SJCRH30 (cell line): ENCODE measurements around the gene GNAT1. TPM values are rescaled to one million over a fixed set of nuclear protein-coding genes. Genes with fewer than 3 reads are reported as not detected.
A peak's percentile ranks its signal among the peaks of the same experiment; 100 is the strongest.
"Not testable (repeated sequence)": the region's sequence is repeated elsewhere in the genome, so short reads cannot be mapped to it uniquely, and the experiment has no call there.

Experiments
- DNase-seq, 2 experiments: peaks; one replicate each; pipeline ENCODE4 v3.0.0-alpha.2; 2015 to 2020
- H3K27ac ChIP-seq: fragments of 250-450 bp; sonication (Bioruptor Pico); 2 replicates; pipeline ENCODE4 v1.5.1; 2020; ENCODE audit warnings: mild to moderate bottlenecking, moderate library complexity
- H3K27me3 ChIP-seq: fragments of 250-450 bp; sonication (Bioruptor Pico); 2 replicates; pipeline ENCODE4 v1.5.1; 2020; ENCODE audit warnings: mild to moderate bottlenecking, moderate library complexity
- H3K36me3 ChIP-seq: fragments of 250-450 bp; sonication (Bioruptor Pico); 2 replicates; pipeline ENCODE4 v1.5.1; 2020; ENCODE audit warnings: mild to moderate bottlenecking, moderate library complexity
- H3K4me1 ChIP-seq: fragments of 250-450 bp; sonication (Bioruptor Pico); 2 replicates; pipeline ENCODE4 v1.5.1; 2020; ENCODE audit warnings: mild to moderate bottlenecking, moderate library complexity
- H3K4me3 ChIP-seq: fragments of 250-450 bp; sonication (Bioruptor Pico); 2 replicates; pipeline ENCODE4 v1.5.1; 2020; ENCODE audit warnings: mild to moderate bottlenecking, moderate library complexity
- H3K9me3 ChIP-seq: fragments of 250-450 bp; sonication (Bioruptor Pico); replicated peaks from 2 replicates; pipeline ENCODE4 v1.5.1; 2020; ENCODE audit warnings: mild to moderate bottlenecking, moderate library complexity
- total RNA-seq: library from RNA; depleted of rRNA; stranded (reverse); fragments of >200 nt; shearing (Covaris generic); gene quantifications from 2 replicates; pipeline ENCODE4 v1.2.3, GENCODE V29; 2014

GNAT1 gene
- total RNA-seq, 1 experiment from 2014 or later, result 0.14 TPM

DNA sequence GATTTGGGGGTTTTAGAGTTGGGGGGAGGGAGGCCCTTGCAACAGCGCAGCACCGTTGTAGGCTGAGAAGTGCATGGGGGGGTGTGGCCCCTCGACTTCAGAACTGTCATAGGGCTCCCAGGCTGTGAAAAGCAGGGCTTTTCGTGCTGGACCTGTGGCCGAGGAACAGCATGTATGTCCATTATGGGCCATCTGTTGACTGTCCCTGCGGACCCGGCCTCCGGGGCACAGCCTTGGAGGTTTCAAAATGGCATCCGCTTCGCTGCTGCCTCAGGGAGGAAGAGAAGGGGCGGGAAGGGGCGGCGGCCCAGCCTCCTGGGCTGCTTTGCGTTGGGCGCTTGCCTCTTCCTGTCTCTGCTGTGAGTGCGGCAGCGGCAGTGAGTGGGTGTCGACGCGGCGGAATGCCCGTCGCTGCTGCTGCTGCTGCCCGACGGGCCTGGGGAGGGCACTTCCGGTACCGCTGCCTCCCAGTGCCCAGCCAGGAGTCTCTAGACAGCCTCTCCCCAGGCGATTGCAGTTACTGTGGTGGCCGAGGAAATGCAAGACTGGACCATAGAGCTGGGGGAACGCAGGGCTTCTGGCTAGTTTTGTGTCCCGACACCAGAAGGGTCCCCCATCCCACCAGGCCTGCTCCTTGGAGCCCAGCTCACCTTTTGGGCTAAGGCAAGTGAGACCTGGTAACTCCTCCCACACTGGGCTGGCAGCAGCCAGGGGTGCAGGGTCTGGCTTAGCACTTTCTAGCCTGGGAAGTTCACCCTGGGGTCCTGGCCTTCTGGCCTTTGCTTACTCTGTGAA is 46.5 kb downstream of the GNAT1 start:
- H3K4me3 ChIP-seq, result peak overlapping the region; percentile 63
- no peaks in the 10 kb centered on the region for H3K9me3 ChIP-seq
- H3K27me3 ChIP-seq, result no peaks in the 10 kb centered on the region
- peaks cover 3% of the 10 kb centered on the region; the same call in 1 of the 2 replicates for H3K4me1 ChIP-seq
- H3K27ac ChIP-seq, result no peak overlapping the region; the same call in 1 of the 2 replicates
- no peaks in the 10 kb centered on the region for H3K36me3 ChIP-seq
- DNase-seq, result peak; percentile 53 to 58

DNA sequence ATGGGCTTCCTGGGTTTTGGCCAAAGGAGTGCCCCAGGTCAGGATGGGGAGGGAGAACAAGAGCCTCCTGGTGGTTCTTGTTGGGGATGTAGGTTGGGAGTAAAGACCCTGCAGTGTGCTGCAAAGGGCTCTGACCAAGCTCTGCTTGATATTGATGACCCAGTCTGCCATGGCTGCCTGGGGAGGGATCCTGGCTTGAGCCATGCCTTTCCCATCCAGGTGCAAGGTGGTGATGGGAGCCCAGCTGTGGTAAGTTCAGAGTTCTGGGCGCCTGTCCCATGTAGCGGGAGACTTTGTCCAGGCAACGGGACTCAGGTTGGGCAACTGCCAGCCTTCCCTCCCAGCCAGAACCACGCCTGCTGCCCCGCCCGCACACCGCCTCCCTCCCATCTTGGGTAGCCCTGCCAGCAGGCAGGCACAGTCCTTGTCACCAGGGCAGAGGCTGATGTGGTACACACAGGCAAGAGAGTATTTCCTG is 47.2 kb downstream of the GNAT1 start:
- Histone ChIP-seq H3K36me3 (no peaks in the 10 kb centered on the region), H3K27ac (no peak overlapping the region), H3K9me3 (no peaks in the 10 kb centered on the region), H3K4me1 (peaks cover 3% of the 10 kb centered on the region; the same call in 1 of the 2 replicates), H3K27me3 (no peaks in the 10 kb centered on the region), H3K4me3 (no peak overlapping the region; the same call in 1 of the 2 replicates)
- DNase-seq, result no peak

DNA sequence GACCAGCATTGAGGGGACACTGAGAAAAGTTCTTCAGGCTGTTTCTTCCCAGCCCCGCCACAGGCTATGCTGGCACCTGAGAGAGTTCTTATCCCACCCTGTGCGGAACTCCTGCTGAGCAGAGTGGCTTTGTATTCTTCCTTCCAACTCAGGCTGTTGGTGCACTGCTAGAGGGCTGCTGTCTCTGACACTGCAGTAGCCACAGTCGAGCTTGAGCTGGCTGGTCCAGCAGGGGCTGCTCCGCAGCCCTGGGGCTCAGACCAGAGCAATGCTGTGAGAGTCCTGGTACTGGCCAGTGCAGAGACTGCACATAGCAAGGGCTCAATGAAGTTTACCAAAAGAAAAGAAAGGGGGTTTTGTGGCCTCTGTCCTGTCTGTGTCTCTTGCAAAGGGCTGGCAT is 48.2 kb downstream of the GNAT1 start:
- H3K36me3 ChIP-seq, result no peaks in the 10 kb centered on the region
- no peak overlapping the region for H3K27ac ChIP-seq

DNA sequence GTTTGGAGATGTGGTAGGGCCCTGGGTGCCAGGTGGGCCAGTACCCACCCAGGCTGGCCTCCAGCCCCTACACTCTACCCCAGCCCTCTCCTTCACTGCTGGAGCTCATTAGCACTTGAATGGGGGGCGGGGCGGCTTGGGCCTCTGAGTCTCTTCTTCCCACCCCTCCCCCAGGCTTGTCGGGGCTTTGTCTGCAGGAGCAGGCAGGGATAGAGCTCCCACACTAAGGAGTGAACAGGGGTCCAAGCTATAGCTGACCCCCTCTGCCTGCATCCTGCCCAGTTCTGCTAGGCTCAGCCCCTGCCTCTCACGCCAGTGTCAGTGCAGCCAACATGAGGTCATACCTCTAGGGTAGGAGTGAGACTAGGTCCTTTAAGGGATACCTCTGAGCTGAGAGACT is 49.8 kb downstream of the GNAT1 start:
- no peak for DNase-seq
- Histone ChIP-seq H3K4me3 (no peak overlapping the region), H3K4me1 (peaks cover 6% of the 10 kb centered on the region; the same call in 1 of the 2 replicates), H3K9me3 (no peaks in the 10 kb centered on the region), H3K36me3 (no peaks in the 10 kb centered on the region), H3K27ac (no peak overlapping the region), H3K27me3 (no peaks in the 10 kb centered on the region)

More for the DNA sequence above, 48.2 kb downstream of the GNAT1 start:
- H3K27me3 ChIP-seq, result no peaks in the 10 kb centered on the region
- H3K4me3 ChIP-seq, result no peak overlapping the region
- H3K4me1 ChIP-seq, result peaks cover 3% of the 10 kb centered on the region; the same call in 1 of the 2 replicates
- H3K9me3 ChIP-seq, result no peaks in the 10 kb centered on the region
- DNase-seq, result no peak

DNA sequence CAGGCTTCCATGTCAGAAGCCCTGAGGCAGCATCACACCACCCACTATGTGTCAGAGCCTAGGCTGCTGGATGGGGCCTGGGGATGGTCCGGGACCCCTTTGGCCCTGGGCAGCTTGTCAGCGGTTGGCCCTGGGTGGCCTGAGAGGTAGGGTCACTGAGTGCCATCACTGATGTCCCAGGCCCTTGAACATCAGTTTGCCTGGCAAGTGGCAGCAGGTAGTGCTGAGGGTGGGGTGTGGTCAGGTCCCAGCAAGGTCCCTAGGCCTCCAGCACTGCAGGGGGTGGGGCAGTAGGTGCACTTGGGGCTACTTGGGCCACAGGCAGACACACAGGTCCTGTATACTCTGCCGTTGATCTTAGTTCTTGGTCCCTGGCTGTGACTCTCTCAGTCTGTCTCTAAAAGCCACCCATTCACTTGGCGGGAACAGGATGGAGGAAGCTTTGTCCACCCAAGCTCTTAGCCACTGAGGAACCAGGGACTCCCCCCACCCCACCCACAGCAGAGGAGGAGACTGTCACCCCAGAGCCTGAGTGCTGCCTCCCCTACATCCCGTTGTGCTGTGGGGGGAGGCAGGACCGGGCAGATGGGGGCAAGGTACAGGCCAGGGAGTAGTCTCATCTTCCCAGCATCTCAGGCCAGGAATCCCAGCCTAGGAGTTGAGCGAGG is 50.4 kb downstream of the GNAT1 start:
- H3K27ac ChIP-seq, result no peak overlapping the region
- DNase-seq, result no peak
- H3K4me3 ChIP-seq, result no peak overlapping the region
- no peaks in the 10 kb centered on the region for H3K27me3 ChIP-seq
- no peaks in the 10 kb centered on the region for H3K9me3 ChIP-seq
- H3K36me3 ChIP-seq, result no peaks in the 10 kb centered on the region
- peaks cover 6% of the 10 kb centered on the region for H3K4me1 ChIP-seq

DNA sequence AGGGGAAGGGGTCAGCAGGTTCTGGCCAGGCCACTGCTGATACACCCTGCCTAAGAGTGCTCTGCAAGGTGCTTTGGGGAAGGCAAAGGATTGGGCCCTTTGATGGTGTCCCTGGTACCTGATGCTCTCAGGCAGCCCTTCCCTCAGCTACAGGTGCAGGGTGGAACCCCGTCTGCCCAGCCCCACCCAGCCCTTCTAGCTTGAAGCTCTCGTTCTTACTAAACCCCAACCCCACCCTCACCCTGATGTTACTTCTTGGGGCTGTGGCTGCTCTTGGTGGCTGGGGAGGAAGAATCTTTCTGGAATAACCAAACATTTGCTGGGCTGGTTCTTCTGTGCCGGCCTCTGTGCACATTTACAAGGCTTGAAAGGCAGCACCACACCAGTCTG is 51.0 kb downstream of the GNAT1 start:
- no peaks in the 10 kb centered on the region for H3K36me3 ChIP-seq
- no peak overlapping the region for H3K4me3 ChIP-seq
- DNase-seq, result no peak
- H3K27ac ChIP-seq, result no peak overlapping the region
- peaks cover 9% of the 10 kb centered on the region for H3K4me1 ChIP-seq
- H3K27me3 ChIP-seq, result no peaks in the 10 kb centered on the region
- H3K9me3 ChIP-seq, result no peaks in the 10 kb centered on the region

DNA sequence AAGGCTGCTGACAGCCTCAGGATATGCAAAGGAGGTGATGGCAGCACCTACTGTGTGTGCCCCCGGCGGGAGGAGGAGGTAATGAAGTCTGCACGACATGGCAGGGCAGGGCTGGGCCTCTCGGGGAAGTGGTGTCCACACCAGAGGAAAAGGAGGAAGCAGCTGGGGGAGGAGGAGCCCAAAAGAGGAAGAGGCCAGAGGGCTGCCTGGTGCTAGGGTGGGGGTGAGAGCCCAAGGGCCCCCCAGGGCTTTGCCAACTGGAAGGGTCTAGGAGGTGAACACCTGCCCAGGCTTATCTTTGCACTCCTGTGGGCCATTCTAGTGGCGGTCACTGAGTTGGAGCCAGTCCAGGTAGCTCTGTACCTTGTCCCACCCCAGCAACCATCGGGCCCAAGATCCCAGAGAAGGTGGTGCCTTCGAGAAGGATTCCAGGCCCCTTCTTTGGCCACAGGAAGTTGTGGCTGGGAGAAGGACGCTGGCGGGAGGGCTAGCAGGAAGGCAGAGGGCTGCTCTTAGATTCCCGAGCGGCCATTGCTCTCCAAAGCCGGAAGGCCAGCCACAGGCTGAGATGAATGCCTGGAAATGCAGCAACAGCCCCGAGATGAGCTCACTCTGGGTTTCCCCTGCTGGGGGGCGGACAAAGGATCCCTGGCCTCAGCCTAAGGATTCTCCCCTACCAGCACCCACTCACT is 51.6 kb downstream of the GNAT1 start:
- H3K9me3 ChIP-seq, result no peaks in the 10 kb centered on the region

DNA sequence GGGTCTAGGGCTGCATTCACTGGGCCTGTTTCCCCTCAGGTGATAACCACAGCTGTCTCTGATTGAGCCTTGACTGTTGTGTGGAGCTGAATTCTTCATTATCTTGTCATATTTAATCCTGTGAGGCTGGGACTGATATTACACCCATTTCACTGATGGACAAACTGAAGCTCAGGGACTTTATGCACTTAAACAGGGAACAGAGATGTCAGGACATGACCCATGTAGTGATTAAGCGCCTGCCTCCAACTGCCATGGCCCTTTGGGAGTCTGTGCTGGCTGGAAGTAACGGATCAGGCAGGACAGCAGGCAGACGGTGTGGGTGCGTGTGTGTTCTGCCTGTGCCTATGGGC is 52.1 kb downstream of the GNAT1 start:
- H3K9me3 ChIP-seq, result no peaks in the 10 kb centered on the region
- DNase-seq, result no peak
- H3K4me3 ChIP-seq, result no peak overlapping the region
- peaks cover 9% of the 10 kb centered on the region for H3K4me1 ChIP-seq
- H3K27ac ChIP-seq, result no peak overlapping the region
- H3K27me3 ChIP-seq, result no peaks in the 10 kb centered on the region
- H3K36me3 ChIP-seq, result no peaks in the 10 kb centered on the region

More for the DNA sequence above, 51.6 kb downstream of the GNAT1 start:
- peaks cover 9% of the 10 kb centered on the region for H3K4me1 ChIP-seq
- DNase-seq, result no peak
- H3K4me3 ChIP-seq, result no peak overlapping the region
- H3K27me3 ChIP-seq, result no peaks in the 10 kb centered on the region
- H3K27ac ChIP-seq, result no peak overlapping the region
- H3K36me3 ChIP-seq, result no peaks in the 10 kb centered on the region

DNA sequence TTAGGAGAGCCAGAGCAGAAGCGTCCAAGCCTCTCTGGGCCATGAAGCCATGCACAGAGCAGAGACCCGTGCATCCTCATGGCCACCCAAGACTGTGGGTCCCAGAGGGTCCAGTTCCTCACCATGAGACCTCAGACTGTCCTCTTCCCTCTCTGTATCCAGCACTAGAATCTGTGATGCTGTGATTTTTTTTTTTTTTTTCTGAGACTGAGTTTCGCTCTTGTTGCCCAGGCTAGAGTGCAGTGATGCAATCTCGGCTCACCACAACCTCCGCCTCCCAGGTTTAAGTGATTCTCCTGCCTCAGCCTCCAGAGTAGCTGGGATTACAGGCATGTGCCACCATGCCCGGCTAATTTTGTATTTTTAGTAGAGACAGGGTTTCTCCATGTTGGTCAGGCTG is 53.4 kb downstream of the GNAT1 start:
- H3K27ac ChIP-seq, DNase-seq, H3K36me3 ChIP-seq, H3K4me1 ChIP-seq, H3K27me3 ChIP-seq, H3K4me3 ChIP-seq, H3K9me3 ChIP-seq: not testable (repeated sequence)

DNA sequence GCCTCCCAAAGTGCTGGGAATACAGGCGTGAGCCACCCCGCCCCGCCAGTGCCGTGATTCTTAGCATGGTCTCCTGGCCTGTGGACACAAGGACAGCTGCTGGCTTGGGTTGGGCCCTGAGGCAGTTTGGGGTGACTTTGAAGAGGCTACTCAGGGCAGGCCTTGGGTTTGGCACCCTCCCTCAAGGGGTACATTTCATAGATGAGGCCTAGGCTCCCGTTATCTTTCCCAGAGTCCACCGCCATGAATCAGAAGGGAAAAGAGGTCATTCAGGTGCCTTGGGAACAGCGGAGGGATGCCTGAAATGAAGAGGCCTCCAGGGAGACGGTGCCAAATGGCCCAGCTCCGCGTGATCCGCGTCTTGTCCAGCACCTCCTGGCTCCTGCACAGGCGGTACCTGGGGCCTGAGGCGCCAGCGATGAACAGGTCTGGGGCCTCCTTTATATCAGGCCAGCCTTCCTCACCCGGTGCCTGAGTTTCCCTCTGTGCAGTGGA is 53.9 kb downstream of the GNAT1 start:
- DNase-seq, result peak; percentile 36 to 55
- Histone ChIP-seq H3K9me3 (no peaks in the 10 kb centered on the region), H3K27ac (peak overlapping the region; percentile 72), H3K27me3 (no peaks in the 10 kb centered on the region), H3K4me3 (peak overlapping the region; percentile 51), H3K4me1 (peaks cover 9% of the 10 kb centered on the region), H3K36me3 (no peaks in the 10 kb centered on the region)

DNA sequence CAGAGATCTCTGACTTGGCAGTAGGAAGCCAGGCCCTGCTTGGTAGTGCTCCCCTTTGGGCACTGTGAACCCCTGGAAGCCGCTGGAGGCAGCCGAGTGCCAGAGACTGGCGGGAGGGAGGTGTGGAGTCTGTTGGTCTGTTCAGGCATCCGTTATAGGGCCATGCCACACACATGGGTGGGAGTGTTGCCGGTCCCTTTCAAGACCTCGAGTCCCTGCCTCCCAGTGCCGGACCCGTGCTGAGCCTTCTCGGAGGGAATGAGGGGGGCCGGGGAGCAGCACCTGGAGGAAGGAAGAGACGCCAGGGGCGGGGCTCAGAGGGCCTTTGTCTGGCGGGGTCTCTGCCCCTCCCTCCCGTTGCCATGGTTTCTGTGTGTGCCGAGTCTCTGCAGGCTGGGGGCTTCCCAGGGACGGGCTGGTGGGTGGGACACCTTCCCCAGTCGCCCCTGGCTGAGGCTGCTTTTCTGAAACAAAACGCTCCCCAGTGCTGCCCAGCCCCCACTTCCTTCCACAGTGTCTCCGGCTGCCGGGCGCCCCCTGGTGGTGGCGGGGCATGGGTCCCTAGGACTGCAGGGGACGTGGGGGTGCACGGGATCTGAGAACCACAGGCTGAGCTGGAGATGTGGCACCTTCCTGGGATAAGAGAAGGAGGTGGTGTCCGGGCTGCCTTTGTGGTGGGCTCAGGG is 54.6 kb downstream of the GNAT1 start:
- Histone ChIP-seq H3K36me3 (no peaks in the 10 kb centered on the region), H3K27me3 (no peaks in the 10 kb centered on the region), H3K4me3 (peak overlapping the region; percentile 51), H3K27ac (peak overlapping the region; percentile 72), H3K4me1 (peaks cover 9% of the 10 kb centered on the region), H3K9me3 (no peaks in the 10 kb centered on the region)
- DNase-seq, result peak in 1 of 2 experiments; percentile 93

DNA sequence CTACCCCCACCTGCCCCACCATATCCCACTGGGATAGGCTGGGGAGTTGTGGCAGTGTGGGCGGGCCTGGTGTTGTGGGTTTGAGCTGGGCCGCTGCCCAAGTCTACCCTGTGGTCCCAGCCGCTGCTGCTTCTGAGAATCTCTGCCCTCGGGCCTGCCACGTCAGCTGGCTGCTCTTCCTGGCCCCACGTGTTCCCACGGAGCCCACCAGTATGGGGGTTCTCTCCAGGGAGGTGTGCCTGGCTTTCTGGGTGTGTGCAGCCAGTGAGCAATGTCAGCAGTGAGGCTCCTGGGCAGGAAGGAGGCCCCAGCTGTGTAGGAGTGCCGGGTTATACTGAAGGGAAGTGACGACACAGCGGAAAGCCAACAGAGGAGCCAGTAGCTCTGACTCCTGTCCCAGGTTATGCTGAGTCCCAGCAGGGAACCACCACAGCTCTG is 55.1 kb downstream of the GNAT1 start:
- H3K4me1 ChIP-seq, result peaks cover 9% of the 10 kb centered on the region
- no peaks in the 10 kb centered on the region for H3K27me3 ChIP-seq
- DNase-seq, result peak; percentile 88 to 92
- H3K9me3 ChIP-seq, result no peaks in the 10 kb centered on the region
- H3K27ac ChIP-seq, result peak overlapping the region; percentile 72
- no peaks in the 10 kb centered on the region for H3K36me3 ChIP-seq
- peak overlapping the region; percentile 51 for H3K4me3 ChIP-seq
